NCI-H2196 treated with DMSO at 0.1 percent for 48 hours (cell line): ENCODE data around the gene MKLN1.
"Not testable (repeated sequence)": the region's sequence is repeated elsewhere in the genome, so short reads cannot be mapped to it uniquely, and the experiment has no call there.

ENCODE experiments used
- DNase-seq: peaks from one replicate; lab custom pipeline; 2025; ENCODE audit not compliant: unreplicated experiment; lab: John Stamatoyannopoulos, UW

MKLN1 gene

DNA sequence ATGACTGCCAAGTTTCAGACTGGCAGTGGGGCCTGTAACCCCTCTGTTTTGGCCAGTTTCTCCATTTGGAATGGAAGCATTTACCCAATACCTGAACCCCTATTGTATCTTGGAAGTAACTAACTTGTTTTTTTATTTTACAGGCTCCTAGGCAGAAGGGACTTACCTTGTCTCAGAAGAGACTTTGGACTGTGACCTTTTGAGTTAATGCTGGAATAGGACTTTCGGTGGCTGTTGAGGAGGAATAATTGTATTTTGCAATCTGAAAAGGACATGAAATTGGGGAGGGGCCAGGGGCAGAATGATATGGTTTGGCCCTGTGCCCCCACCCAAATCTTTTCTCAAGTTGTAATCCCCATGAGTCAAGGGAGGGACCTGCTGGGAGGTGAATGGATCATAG is 20.0 kb upstream of the MKLN1 start:
- no peak for DNase-seq

DNA sequence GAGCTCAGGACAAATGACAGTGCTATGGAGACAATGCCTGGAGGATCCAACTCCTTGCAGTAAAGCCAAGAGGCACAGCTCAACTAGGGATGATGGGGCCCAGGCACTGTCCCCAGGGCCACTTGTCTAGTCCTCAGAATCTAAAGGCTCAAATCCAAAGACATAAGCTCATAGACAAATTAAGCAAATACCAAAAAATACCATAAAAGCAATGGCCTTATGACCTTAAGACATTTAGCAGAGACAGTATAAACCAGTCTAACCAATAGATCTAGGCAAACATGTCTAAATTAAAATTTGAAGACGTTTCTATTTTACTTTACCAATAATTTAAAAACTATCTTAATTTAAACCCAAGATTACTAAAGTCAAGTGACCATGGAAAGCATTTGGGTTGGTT is 14.8 kb upstream of the MKLN1 start:
- DNase-seq = no peak

DNA sequence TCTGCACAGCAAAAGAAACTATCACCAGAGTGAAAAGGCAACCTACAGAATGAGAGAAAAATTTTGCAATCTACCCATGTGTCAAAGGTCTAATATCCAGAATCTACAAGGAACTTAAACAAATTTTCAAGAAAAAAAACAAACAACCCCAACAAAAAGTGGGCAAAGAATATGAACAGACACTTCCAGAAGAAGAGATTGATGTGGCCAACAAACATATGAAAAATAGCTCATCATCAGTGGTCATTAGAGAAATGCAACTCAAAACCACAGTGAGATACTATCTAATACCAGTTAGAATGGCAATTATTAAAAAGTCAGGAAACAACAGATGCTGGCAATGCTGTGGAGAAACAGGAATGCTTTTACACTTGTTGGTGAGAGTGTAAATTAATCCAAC is 7.1 kb upstream of the MKLN1 start:
- no peak for DNase-seq

DNA sequence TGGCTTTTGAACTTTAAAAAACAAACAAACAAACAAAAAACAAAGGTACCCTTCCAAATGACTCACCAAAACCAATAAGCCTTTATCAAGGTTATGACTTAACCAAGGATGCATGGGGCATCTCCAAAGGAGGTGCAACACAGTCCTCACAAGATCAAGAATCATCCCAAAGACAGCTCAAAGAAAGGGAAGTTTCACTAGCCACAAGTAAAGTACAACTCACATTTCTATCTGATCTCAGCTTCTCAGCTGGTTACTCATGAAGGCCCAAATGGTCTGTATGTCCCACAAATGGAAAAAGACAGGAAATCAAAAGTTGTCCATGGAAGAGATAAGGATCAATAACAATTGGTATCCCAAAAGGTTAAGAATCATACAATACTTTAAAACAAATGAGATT is 6.0 kb upstream of the MKLN1 start:
- no peak for DNase-seq

DNA sequence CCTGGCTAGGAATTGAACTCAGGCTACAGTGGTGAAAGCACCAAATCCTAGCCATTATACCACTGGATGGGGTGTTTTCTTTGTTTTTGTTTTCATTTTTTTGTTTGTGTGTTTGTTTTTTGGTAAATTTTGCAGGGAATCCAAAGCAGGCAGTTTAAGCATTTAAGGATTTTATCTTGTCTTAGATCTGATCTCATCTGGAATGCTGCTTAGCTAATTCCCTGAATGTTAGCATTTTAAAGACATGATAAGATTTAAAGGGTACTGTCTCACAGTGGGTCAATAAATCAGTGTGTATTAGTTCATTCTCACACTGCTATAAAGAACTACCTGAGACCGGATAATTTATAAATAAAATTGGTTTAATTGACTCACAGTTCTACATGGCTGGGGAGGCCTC is 5.6 kb upstream of the MKLN1 start:
- DNase-seq = no peak

DNA sequence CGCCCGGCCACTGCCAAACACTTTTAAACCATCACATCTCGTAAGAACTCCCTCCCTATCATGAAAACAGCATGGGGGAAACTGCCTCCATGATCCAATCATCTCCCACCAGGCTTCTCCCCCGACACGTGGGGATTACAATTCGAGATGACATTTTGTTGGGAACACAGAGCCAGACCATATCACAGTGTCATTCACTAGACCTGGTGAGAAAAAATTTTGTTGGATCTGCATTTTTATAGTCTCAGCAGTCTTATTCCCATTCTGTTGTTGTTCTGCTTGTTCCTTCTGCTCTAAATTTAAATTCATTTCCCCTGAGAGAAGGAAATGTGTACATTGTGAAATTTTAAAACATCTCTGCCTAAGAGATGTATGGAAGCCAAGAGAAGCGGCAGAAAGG is 4.8 kb upstream of the MKLN1 start:
- no peak for DNase-seq

DNA sequence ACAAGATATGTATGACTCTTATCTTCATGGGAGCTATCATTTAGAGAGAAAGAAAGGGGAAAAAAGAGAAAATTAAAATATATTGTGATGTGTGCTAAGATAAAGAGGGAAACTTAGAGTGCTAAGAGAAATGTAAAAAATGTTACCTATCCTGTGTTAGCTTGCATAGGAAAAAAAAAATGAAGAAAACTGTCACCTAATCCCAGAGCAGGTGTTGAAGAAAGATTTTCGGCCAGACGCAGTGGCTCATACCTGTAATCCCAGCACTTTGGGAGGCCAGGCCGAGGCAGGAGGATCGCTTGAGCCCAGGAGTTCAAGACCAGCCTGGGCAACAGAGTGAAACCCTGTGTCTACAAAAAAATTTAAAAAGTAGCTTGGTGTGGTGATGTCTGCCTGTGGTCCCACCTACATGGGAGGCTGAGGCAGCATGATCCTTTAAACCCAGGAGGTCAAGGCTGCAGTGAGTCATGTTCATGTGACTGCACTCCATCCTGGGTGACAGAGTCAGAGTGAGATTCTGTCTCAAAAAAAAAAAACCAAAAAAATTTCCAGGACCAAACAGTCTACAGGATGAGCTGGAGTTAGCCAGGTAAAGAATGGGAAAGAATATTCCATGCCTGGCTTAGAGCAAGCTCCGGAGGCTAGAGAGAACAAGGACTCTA is 2.4 kb upstream of the MKLN1 start:
- no peak for DNase-seq

DNA sequence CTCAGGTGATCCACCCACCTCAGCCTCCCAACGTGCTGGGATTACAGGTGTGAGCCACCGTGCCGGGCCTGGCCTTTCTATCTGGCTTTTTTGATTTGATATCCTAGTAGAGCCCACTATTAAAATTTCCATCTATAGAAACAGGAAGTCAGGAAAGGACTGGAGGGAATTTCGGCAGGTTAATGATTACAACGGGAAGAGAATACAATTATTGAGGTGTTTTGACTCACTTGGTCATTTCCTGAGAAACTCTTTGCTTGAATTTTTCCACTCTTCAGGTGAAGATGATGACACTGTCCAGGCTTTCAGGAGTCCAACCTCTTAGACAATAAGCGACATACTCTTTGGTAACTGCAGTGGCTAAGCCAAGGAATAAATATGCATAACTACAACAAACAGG is 1.1 kb upstream of the MKLN1 start:
- DNase-seq = no peak

DNA sequence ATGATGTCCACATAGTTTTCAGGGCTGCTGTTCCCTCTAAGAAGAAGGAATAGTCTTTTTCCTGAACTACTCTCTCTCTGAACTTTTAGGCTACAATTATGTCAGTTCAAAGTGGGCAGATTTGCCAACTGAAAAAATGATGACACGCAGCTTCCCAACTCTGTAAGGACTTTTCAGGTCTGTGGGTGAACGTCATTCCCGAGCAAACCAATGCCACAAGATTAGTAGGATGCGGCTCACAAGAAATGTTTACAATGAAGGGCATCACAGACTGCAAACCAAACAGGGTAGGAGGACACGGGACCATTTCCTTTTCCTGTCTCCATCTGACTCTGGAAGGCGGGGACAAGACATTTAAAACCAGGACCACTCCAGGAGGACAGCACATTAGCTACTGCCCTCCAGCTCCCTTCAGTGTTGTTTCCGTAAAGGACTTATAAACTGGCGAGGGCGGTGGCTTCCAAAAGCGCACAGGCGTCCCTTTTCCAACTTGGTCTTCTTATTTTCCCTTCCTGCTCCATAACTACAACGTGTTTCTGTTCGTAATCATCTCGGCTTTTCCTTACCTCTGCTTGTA is 539 bp upstream of the MKLN1 start:
- DNase-seq = no peak

DNA sequence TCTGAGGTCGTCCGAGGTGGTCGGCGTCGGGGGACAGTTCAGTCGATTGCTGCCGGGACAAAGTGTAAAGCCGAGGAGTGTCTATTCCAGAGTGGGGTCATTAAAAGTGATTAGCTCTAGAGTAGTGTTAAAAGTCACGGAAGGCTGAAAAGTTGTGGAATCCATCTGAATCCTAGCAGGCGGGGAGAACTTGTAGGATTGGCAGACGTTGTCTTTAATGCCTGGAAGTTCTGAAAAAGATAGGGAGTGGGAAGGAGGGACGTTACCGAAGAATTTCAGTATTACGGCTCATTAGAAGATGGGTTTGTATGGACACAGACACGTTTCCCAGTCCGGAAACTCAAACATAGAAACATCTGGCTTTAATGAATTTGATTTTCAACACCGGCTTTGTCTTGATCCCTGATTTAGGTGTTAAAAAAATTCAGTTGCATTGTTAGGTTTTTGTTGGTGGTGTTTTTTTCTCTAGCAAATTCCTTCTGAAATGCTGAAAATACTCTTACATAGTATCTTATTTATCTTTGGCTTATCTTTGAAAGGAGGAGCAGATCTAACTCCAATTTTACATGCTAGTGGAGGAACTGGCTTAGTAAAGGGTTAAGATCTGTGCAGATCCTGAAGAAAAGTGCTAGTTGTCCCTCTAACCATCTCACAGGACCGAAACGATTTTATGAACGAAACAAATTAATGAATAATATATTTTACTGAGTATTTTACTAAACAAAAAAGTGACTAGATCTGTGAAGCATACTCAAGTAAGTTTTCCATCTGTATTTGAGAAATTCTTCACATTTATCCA is 900 bp downstream of the MKLN1 start:
- DNase-seq = no peak

DNA sequence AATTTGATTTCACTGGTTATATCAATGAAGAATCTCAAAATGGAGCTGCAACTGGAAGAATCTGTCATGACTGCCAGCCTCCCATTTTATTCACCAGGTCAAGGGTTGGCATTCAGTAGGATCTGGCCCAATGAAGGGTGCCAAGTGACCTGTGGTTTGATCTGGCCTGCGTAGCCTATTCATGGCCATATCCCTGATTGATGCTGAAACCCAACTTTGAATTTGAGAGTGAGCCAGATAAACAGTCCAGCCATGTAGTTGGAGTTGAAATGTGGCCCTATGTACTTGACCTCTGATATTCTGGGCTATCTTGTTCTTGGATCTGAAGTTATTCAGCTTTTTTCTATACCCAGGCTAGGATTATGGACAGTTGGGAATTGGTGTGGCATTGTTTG is 1.5 kb downstream of the MKLN1 start:
- no peak for DNase-seq

DNA sequence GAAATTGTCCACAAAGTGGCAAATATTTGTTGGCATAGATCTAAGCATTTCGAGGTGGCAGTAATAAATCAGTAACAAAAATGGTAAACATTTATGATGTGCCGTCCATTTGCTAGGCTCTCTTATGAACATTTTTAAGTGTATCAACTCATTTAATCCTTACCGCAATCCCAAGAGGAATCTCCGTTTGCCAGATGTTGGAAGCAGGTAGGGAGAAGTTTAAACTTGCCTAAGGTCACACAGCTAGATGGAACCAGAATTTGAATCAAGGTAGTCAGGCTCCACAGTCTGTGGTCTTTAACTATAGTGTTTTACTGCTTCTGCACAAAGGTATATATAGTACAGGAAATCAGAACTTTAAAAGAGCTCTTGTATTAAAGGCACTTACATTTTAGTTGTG is 2.6 kb downstream of the MKLN1 start:
- DNase-seq = no peak

DNA sequence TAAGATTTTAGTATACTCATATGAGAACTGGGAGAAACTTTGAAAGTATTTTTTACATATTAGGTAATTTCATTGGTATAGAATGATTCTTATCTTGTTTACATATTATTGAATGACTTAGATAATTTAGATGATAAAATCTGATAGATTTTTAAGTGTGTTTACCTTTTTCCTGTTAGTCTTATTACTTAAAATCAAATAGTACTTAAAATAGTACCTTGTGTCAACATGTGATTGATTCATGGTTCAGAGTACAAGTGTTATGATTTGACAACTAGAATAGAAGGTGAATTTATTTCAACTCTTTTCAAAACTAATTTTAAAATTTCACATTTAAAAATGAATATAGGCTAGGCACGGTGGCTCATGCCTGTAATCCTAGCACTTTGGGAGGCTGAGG is 4.1 kb downstream of the MKLN1 start:
- no peak for DNase-seq

DNA sequence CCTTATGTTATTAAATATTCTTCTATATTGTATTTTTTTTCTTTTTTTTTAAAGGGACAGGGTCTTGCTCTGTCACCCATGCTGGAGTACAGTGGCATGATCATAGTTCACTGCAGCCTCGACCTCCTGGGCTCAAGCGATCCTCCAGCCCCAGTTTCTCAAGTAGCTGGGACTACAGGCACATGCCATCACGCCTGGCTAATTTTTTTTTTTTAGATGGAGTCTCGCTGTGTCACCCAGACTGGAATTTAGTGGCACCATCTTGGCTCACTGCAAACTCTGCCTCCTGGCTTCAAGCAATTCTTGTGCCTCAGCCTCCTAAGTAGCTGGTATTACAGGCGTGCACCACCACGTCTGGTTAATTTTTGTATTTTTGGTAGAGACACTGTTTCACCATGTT is 5.1 kb downstream of the MKLN1 start:
- not testable (repeated sequence) for DNase-seq

DNA sequence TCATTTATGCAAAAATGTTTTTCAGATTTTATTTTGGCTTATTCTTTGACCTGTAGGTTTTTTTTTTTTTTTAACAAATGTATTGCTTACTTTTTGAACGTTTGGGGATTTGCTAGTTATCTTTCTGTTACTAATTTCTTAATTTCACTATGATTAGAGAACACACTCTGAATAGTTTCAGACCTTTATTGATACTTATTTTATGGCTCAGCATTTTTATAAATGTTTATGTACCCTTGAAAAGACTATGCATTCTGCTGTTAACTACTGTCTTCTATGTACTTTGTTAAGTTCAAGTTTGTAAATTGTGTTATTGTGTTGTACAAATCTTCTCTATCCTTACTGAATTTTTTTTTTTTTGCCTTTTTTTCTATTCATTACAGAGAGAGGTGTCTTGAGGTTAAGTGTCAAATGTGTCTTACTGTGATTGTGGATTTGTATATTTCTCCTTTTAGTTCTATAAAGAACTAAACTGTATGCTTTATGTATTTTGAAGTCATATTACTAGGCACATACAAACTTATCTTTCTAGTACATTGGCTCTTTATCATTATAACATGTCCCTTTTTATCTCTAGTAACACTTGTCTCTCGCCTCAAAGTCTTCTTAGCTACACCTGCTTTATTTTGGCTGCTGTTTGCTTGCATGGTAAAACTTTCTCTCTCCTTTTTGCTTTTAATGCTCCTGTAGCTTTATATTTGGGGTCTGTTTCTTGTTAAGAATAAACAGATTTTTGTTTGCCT is 8.1 kb downstream of the MKLN1 start:
- DNase-seq = no peak

DNA sequence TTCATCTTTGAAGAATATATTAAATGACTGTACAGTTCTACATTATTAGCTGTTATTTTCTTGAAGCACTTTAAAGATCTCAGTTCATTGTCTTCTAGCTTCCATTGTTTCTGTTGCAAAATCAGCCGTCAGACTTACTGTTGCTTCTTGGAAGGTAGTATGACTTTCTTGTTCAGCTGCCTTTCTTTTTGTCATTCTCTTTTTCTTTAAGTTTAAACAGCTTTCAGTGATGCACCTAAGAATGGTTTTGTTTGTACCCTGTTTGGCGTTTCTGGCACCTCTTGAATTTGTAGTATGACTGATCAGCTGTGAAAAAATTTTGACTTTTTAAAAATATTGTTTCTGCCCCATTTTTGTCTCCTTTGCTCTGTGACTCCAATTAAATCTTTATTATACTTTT is 9.3 kb downstream of the MKLN1 start:
- no peak for DNase-seq

DNA sequence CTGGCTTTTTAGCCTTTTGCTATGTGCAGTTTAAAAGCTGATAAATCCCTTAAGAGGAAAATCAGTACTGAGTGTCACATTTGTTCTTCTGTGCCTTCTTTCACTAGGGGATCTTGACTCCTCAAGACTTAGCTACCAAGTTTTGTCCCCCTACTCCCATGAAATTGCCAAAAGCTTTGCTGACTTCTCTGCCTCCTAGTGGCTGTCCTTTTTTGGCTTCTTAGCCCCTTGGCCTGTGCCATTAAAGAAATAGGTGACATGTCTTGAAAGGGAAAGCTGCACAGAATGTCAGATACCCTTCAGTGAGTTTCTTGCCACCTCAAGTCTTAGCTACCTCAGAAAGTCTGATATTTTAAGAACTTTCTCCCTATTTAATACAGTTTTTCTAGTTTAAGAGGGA is 10.5 kb downstream of the MKLN1 start:
- DNase-seq = no peak

DNA sequence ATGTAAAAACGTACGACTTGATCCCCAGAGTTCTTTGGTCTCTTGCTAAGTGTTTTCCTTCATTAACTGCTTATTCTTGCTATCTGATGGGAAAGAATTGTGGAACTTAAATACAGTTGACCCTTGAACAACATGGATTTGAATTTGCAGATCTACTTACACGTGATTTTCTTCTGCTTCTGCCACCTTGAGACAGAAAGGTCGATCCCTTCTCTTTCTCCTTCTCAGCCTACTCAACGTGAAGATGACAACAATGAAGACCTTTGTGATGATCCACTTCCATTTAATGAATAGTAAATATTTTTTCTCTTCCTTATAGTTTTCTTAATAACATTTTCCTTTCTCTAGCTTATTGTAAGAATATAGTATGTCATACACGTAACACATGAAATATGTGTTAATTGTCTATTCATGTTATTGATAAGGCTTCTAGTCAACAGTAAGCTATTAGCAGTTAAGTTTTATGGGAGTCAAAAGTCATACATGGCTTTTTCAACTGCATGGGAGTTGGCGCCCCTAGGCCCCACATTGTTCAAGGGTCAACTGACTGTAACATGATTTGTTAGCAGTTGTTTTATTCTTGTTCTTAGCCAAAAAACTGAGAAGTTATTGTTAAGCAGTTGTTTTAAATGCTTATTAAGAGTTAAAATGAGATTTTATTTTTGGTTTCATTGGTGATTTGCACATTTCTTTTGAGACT is 11.2 kb downstream of the MKLN1 start:
- no peak for DNase-seq

DNA sequence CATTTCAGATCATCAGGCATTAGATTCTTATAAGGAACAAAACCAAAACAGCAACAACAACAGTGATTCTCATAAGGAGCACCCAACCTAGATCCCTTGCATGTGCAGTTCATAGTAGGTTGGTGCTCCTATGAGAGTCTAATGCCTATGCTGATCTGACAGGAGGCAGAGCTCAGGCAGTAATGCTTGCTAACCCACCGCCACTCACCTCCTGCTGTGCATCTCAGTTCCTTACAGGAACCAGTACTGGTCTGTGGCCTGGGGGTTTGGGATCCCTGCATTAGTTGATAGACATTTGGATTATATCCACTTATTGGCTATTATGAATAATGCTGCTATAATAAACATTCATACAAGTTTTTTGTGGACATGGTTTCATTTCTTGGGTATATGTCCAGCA is 14.0 kb downstream of the MKLN1 start:
- no peak for DNase-seq

DNA sequence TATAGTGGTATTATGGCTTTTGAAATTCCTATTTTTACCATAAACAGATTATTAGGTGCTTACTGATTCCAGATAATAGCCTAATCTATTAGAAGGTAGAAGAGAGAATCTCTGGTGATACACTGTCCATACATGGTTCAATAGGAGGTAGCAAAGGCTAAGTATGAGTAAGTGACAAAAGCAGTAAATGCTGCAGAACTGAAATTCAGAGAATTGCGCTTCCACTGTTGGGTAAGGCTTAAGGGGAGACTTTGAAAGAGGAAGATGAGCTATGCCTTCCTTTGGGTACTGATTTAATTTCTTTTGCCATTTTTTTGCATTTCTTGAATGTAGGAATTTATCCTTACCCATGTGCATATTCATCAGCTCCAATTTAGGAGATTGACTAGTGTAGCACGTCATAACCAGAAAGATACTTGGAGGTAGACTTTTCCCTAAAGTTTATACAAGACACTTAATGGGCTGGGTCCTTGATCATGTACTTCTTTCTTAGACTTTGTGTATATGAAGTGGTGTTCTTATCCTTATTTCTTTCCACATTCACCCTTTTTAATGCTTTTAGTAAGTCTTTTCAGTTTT is 15.3 kb downstream of the MKLN1 start:
- no peak for DNase-seq
